ENCODE data around the gene NR3C2. TPM values are rescaled to one million over a fixed set of nuclear protein-coding genes. Genes with fewer than 3 reads are reported as not detected.
A peak's percentile ranks its signal among the peaks of the same experiment; 100 is the strongest.

Gene NR3C2
- total and polyA plus RNA-seq, 12 donors, result 2.2 to 28.6 (median 23.3) TPM

- TF ChIP-seq CTCF (IDR thresholded peaks at IDR 0.05), result no peak
- Histone ChIP-seq H3K9me3 (no peaks in the 10 kb centered on the region), H3K4me1 (peaks cover 0 to 36% (median 18%) of the 10 kb centered on the region in 9 donors), H3K36me3 (no peaks in the 10 kb centered on the region), H3K4me3 (no peak overlapping the region), H3K27me3 (no peaks in the 10 kb centered on the region), H3K27ac (no peak overlapping the region)
- DNase-seq (no peak), ATAC-seq (peak in 1 of 8 donors; percentile 53)
- intact Hi-C loops (cut with DNase I), result loop anchor here in 1 of 10 donors (5.0 kb wide), 1 partner anchor 33 kb away; no protein-coding TSS in a partner anchor
These were observed 43.2 kb downstream of the NR3C2 start for GRCh38 chr4:148398988-148399387.

- Histone ChIP-seq H3K36me3 (no peaks in the 10 kb centered on the region), H3K27me3 (no peaks in the 10 kb centered on the region), H3K9me3 (no peaks in the 10 kb centered on the region), H3K27ac (no peak overlapping the region), H3K4me3 (no peak overlapping the region), H3K4me1 (peaks cover 0 to 40% (median 18%) of the 10 kb centered on the region in 9 donors)
- DNase-seq (no peak), ATAC-seq (no peak)
- WGBS, 2 donors, result 94 to 95% methylated on average over 2 of the region's 2 CpGs
- intact Hi-C loops (cut with DNase I), result loop anchor here in 1 of 10 donors (5.0 kb wide), 1 partner anchor 35 kb away; no protein-coding TSS in a partner anchor
- TF ChIP-seq CTCF (IDR thresholded peaks at IDR 0.05), result no peak
These were observed 44.4 kb downstream of the NR3C2 start for GRCh38 chr4:148397771-148398170.

- intact Hi-C loops (cut with DNase I), result loop anchor here in 1 of 10 donors (5.0 kb wide), 1 partner anchor 35 kb away; no protein-coding TSS in a partner anchor
- no peak for TF ChIP-seq CTCF (IDR thresholded peaks at IDR 0.05)
- H3K27ac ChIP-seq, result peak overlapping the region in 1 of 10 donors; percentile 9
- no peaks in the 10 kb centered on the region for H3K27me3 ChIP-seq
- H3K9me3 ChIP-seq, result no peaks in the 10 kb centered on the region
- WGBS, 2 donors, result 43 to 57% methylated on average over 3 of the region's 3 CpGs
- H3K36me3 ChIP-seq, result no peaks in the 10 kb centered on the region
- H3K4me1 ChIP-seq, result peaks cover 0 to 40% (median 18%) of the 10 kb centered on the region in 9 donors
- DNase-seq (no peak), ATAC-seq (peak in 3 of 8 donors; percentile 10 to 29 (median 11))
- no peak overlapping the region for H3K4me3 ChIP-seq
These were observed 45.1 kb downstream of the NR3C2 start for GRCh38 chr4:148396986-148397673.

GRCh38 chr4:148395771-148396170 is 46.4 kb downstream of the NR3C2 start:
- Histone ChIP-seq H3K9me3 (no peaks in the 10 kb centered on the region), H3K4me1 (peaks cover 3 to 45% (median 18%) of the 10 kb centered on the region in 9 donors), H3K4me3 (no peak overlapping the region), H3K27ac (no peak overlapping the region), H3K27me3 (no peaks in the 10 kb centered on the region), H3K36me3 (no peaks in the 10 kb centered on the region)
- ATAC-seq (peak in 4 of 8 donors; percentile 59 to 83 (median 64)), DNase-seq (no peak)
- TF ChIP-seq CTCF (IDR thresholded peaks at IDR 0.05), result no peak
- intact Hi-C loops (cut with DNase I), result loop anchor here in 1 of 10 donors (5.0 kb wide), 1 partner anchor 37 kb away; no protein-coding TSS in a partner anchor
- WGBS, 2 donors, result 67 to 77% methylated on average over 1 of the region's 1 CpG

Data from heart right ventricle (tissue), 16 donors.